Ramos (cell line): ENCODE results near the gene AZU1.

ENCODE experiments used
- in situ Hi-C: fragments of 300-500 bp; cut with MboI; formaldehyde crosslinking; loops from one replicate; pipeline ENCODE4 v1.14.3; 2022; ENCODE audit warnings: low sequenced_read_pairs; ENCODE audit not compliant: unreplicated experiment

Gene AZU1

DNA sequence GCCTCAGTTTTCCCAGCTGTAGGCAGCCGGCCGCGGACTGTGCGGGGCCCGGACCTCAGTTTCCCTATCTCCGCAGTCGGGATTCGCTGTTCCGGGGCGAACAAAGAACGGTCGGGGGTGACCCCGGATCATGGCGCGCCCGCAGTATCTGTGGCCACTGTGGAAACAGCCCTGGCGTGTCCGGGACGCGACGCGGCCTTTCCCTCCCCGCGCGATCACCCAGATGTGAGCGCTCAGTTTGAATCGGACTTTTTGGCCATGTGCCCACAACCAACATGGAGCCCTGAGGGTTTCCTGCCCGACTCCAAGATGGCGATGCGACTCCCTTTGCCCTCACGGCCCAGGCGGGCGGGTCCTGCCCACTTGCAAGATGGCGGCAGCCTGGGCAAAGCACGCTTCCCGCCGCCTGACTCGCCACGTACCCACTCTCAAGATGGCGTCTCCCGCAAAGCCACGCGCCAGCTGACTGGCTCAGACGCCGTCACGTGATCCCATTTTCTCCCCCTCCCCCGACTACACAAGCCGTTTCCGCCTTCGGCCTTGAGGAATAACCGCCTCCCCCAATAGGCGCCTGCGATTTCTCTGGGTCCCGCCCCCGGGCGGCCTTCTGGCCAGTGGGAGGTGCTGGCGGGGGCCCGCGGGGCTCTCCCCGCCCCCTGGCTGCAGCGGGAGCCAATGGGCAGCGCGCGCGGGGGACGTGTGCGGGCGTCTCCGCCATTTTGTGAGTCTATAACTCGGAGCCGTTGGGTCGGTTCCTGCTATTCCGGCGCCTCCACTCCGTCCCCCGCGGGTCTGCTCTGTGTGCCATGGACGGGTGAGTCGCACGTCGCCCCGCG is 30.7 kb upstream of the AZU1 start, which contains the start of gene PTBP1:
Gene PTBP1 (plus strand): TSS at position 761 of the 836 bp plus-strand sequence. CDS start 46 bp downstream, at position 807.
- in situ Hi-C loops, result no loop called here

GRCh38 chr19:797528-798414 is 29.9 kb upstream of the AZU1 start:
- in situ Hi-C loops, result no loop called here

DNA sequence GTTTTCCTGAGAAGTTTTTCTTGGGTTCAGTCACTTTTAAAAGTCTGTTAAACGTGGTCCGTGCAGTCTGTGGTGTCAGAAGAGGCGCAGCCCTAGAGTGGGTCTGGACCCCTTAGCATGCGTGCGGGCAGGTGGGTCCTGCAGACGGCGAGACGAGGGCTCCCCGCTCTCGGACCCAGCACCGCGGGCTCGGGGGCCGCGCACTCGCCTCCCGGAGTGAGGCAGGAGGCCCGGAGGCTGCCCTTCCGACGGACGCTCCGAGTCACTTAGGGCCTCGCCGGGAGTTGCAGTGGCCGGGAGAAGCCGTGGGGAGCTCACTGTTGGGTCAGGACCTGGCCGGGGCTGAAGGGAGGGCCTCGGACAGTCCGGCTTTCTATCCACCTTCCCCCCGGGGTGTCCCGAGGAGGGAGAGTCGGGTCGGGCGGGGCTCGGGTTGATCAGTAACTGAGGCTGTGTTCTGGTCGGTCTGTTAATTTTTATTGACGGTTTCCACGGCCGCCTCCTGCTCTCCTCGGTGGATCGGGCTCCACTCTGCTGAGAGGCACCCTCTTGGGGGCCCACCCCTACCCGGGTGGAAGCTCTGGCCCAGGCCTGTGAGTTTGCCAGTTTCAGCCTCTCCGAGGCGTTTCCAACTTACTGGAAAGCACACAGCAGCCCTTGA is 29.1 kb upstream of the AZU1 start:
- in situ Hi-C loops, result no loop called here

DNA sequence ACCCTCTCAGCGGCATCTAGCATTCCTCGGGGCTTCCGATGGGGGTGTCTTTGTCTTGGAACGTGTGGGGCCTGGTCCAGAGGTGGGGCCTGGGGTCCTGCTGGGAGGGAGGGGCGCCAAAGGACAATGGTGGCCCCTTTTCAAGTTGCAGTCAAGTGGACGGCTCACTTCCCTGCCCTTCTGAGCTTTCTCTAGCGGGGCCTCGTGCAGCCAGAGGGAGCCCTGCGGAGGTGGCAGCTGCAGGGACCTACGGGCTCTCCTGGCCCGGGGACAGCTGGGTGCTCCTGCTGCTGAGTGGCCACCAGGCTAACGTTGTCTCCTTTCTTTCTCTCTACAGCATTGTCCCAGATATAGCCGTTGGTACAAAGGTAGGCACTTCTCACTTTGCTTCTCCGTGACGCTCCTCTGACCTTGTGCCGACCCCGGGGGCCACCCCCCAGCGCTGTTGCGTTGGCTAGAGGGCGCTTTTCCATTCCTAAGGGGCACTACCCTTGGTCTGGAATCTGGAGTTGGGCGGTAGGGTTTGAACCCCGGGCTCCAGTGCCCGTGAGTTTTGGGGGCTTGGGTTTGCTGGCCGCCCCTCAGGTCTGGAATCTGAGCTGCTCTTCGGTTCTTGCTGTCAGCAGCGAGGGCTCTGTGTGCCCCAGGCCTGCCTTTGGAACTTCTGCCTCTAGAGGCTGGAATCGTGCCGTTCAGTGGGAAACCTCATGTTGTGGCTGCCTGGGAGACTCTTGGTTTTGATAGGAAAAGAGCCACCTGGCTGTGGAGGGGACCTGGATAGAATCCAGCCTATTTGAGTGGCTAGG is 28.4 kb upstream of the AZU1 start:
- in situ Hi-C loops, result no loop called here

DNA sequence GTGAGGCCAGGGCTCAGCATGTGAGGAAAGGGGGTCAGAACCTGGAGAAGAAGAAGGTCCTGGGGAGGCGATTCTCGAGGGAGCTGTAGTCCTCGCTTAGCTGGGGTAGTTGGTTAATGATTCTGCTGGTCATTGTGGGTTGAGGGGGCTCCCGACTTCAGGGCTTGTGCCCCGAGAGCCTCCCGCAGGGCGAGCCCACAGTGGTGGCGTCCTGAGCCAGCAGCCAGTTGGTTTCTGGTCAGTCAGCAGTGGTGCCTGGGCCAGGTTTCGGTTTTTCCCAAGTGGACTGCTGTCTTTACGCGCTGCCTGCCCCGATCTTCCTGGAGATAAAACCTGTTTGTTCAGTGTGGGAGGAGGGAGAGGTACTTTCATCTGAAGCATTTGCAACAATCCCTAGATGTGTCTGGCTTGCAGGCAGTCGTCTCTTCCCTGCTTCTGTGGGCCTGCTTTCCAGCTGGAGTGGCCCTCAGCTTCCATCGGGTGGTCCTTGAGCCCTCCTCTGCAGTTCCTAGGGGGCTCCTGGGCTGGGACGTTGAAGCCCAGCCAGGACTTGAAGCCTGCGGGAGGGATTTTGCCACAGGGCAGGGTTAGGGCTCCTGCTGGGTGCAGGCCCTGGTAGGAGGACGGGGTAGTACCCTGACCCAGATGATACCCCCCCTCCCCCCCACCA is 27.1 kb upstream of the AZU1 start:
- in situ Hi-C loops, result no loop called here

DNA sequence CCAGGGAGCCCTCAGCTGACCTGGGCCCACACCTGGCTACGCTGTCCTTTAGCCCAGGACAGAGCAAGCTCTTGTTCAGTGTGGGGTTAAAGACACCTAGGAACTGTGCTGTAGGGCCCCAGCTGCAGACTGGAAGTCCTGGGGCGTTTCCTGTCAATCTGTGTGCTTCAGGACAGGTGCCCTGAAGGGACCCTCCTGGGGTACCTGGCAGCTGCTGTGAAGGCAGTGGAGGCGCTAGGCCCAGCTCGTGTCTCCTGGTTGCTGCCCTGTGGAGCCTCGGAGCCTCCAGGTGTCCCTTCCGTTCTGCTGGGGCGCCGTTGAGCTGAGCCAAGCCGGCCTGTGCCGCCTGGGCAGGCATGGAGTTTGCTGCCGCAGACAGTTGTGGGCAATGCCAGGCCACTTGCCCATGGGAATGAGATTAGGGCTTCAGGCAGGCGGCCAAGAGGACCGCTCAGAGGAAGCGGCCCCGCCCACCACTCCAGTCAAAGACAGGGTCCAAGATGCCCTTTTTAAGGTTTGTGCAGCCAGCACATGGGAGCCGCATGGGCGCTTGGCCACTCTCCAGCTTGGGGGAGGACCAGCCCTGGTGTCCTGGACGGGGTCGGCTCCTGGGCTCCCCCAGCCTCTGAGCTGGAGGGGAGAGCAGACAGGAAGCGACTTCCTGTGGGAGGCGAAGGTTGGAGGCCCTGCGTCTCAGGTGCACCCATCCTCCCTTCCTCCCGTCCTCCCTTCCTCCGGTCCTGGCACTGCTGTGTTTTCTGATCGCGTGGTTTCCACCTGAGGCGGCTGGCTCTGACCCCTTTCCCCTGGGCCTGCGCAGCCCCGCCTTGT is 26.4 kb upstream of the AZU1 start:
- in situ Hi-C loops, result no loop called here

GRCh38 chr19:801861-802497 is 25.7 kb upstream of the AZU1 start:
- in situ Hi-C loops, result no loop called here

DNA sequence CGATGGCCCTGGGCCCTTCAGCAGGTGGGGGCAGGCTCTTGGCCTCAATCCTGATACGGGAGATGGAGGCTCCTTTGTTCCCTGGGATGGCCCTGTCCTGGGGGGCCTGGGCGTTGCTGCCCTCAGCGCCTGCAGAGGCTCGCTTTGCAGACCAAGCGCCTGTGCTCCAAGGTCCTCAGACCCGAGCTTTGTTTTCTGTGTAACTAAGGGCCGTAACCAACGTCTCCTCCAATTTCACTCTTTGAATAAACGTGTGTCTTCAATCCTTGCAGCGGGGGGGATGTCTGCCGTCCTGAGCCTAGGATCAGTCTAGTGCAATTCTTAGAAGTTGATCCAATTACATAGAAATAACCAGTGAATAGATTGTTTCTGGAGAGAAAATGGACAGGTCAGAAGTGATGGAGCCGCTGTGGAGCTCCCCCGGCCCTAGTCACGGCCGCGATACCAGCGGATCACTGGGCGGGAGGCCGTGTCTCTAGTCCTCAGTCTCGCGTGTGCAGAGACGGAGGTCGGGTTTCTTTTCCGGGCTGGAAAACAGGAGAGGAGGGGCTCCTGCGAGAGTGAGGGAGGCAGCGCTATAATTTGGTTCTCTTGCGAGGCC is 25.0 kb upstream of the AZU1 start:
- in situ Hi-C loops, result no loop called here

- in situ Hi-C loops, result no loop called here
These were observed 24.5 kb upstream of the AZU1 start for GRCh38 chr19:803099-803561.

GRCh38 chr19:803686-804418 is 23.8 kb upstream of the AZU1 start:
- in situ Hi-C loops, result no loop called here

GRCh38 chr19:804419-805165 is 23.0 kb upstream of the AZU1 start:
- in situ Hi-C loops, result no loop called here

GRCh38 chr19:805166-805551 is 22.5 kb upstream of the AZU1 start:
- in situ Hi-C loops, result no loop called here

- in situ Hi-C loops, result no loop called here
These were observed 21.8 kb upstream of the AZU1 start for GRCh38 chr19:805600-806550.

- in situ Hi-C loops, result no loop called here
These were observed 20.7 kb upstream of the AZU1 start for GRCh38 chr19:806815-807421.
